NB4 (cell line): ENCODE data around the gene LALBA.

ENCODE experiments used
- MYC ChIP-seq: IDR thresholded peaks from 2 replicates; pipeline ENCODE4 v1.6.1; 2011; ENCODE audit warnings: low read depth, low read length
- POLR2A ChIP-seq: IDR thresholded peaks from 2 replicates; pipeline ENCODE4 v1.6.1; 2011; ENCODE audit warnings: mild to moderate bottlenecking; ENCODE audit not compliant: insufficient read length; ENCODE audit errors: extremely low read depth
- TF ChIP-seq, protein P1 (sequence below): IDR thresholded peaks from one replicate; pipeline ENCODE4 v1.5.1; 2012; ENCODE audit warnings: low read depth, low read length
- TF ChIP-seq, protein P2 (sequence below): IDR thresholded peaks from 2 replicates; pipeline ENCODE4 v1.6.1; 2011; ENCODE audit warnings: low read depth, low read length

DNA sequence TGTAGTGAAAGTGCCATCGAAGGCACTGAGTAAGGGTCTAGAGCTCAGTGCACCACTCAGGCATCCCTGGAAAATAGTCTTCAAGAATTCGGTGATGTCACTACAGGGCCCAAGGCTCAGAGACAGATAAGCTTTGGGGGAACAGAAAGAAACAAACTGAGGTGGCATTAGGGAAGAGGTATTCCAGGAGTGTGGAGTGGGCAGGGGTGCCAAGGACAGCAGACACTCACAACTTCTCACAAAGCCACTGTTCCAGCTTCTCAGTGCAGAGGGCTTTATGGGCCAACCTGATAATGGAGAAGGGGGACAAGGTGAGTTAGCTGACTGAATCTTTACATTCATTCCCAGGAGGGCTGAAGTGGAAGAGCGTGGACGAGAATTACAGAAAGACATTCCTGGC is 2.1 kb downstream of the LALBA start:
- TF ChIP-seq POLR2A (no peak), MYC (no peak)
- TF ChIP-seq, protein P1, sequence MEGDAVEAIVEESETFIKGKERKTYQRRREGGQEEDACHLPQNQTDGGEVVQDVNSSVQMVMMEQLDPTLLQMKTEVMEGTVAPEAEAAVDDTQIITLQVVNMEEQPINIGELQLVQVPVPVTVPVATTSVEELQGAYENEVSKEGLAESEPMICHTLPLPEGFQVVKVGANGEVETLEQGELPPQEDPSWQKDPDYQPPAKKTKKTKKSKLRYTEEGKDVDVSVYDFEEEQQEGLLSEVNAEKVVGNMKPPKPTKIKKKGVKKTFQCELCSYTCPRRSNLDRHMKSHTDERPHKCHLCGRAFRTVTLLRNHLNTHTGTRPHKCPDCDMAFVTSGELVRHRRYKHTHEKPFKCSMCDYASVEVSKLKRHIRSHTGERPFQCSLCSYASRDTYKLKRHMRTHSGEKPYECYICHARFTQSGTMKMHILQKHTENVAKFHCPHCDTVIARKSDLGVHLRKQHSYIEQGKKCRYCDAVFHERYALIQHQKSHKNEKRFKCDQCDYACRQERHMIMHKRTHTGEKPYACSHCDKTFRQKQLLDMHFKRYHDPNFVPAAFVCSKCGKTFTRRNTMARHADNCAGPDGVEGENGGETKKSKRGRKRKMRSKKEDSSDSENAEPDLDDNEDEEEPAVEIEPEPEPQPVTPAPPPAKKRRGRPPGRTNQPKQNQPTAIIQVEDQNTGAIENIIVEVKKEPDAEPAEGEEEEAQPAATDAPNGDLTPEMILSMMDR, result no peak
- TF ChIP-seq, protein P2, sequence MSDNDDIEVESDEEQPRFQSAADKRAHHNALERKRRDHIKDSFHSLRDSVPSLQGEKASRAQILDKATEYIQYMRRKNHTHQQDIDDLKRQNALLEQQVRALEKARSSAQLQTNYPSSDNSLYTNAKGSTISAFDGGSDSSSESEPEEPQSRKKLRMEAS, result no peak
